OCI-LY1 (cell line): ENCODE results near the gene MACROD2.

Experiments
- CTCF ChIP-seq: fragments of 200-600 bp; sonication (generic), shearing (Covaris generic); IDR thresholded peaks from 2 replicates; pipeline ENCODE4 v1.5.1; 2017; ENCODE audit warnings: mild to moderate bottlenecking, antibody characterized with exemption, low read length, moderate library complexity, mixed read lengths
- EZH2 ChIP-seq: fragments of 200-600 bp; sonication (generic), shearing (Covaris generic); IDR thresholded peaks from 2 replicates; pipeline ENCODE4 v1.8.0; 2017; ENCODE audit warnings: borderline replicate concordance, mixed run types, mild to moderate bottlenecking, antibody characterized with exemption, low read length, moderate library complexity, mixed read lengths

DNA sequence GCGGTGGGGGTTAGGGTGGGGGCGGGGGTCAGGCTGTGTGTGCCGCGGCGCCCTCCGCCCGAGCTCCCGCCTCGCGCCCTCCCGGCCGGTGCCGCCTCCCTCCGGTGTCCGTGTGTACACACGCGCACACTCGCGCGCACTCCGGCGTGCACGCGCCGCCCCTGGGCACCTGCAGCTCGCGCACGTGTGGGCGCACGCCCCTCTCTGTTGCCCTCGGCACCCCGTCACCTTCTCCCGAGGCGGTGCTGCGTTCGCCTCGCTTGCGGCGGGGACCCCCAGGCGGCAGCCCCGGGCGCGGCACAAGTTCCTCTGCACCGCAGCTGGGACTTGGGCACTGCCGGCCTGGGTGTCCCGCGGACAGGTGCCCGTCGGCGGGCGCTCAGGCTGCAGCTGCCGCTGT, 525 bp downstream of the MACROD2 start:
- TF ChIP-seq CTCF = no peak
- no peak for TF ChIP-seq EZH2
